PFSK-1 (cell line): ENCODE results near the gene ABLIM2.

Experiments used
- FOXP2 ChIP-seq: optimal IDR thresholded peaks from 2 replicates; pipeline ENCODE3; 2011; ENCODE audit warnings: borderline replicate concordance, control low read depth, inconsistent platforms; ENCODE audit not compliant: insufficient read depth; ENCODE audit errors: extremely low read length, extremely low read depth
- POLR2AphosphoS5 ChIP-seq: IDR thresholded peaks from 2 replicates; pipeline ENCODE4 v1.6.1; 2012; ENCODE audit warnings: low read depth, mild to moderate bottlenecking, control low read depth, low read length, moderate library complexity
- SIN3A ChIP-seq: IDR thresholded peaks from 2 replicates; pipeline ENCODE4 v1.6.1; 2012; ENCODE audit warnings: mild to moderate bottlenecking, low read length, moderate library complexity, borderline replicate concordance; ENCODE audit not compliant: insufficient read depth
- TAF1 ChIP-seq: IDR thresholded peaks from 2 replicates; pipeline ENCODE4 v1.6.1; 2012; ENCODE audit warnings: low read length, control low read depth, borderline replicate concordance; ENCODE audit not compliant: insufficient read depth
- TF ChIP-seq, protein P1 (sequence below), 2 experiments: IDR thresholded peaks; 2 replicates each; pipeline versions ENCODE4 v1.6.1 to v1.8.0; 2011 to 2012; ENCODE audit warnings: low read depth in 2 of 2, low read length in 2 of 2, control low read depth in 1 of 2, inconsistent platforms in 1 of 2, mild to moderate bottlenecking in 1 of 2, moderate library complexity in 1 of 2; ENCODE audit not compliant: insufficient read depth in 1 of 2

ABLIM2 gene

DNA sequence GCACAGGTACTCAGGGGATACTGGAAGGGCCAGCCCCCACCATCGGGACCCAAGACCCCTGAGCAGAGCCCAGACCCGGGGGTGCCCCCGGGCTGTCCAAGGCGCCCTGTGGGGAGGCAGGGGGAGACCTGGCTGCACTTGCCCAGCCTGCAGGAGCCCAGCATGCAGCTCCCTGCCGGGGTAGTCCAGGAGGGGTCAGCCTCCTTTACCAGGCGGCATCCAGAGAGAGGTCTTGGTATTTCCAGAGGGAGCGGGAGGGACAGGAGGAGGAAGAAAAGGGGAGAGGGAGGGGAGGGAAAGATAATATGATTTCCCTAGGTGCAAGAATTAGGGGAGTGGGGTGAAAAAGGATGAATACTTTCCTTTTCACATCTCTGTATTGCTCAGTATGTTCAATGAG is 97.5 kb downstream of the ABLIM2 start:
- no peak for TF ChIP-seq FOXP2
- TF ChIP-seq SIN3A: no peak
- TF ChIP-seq TAF1: no peak
- no peak for TF ChIP-seq POLR2AphosphoS5
- TF ChIP-seq, protein P1, sequence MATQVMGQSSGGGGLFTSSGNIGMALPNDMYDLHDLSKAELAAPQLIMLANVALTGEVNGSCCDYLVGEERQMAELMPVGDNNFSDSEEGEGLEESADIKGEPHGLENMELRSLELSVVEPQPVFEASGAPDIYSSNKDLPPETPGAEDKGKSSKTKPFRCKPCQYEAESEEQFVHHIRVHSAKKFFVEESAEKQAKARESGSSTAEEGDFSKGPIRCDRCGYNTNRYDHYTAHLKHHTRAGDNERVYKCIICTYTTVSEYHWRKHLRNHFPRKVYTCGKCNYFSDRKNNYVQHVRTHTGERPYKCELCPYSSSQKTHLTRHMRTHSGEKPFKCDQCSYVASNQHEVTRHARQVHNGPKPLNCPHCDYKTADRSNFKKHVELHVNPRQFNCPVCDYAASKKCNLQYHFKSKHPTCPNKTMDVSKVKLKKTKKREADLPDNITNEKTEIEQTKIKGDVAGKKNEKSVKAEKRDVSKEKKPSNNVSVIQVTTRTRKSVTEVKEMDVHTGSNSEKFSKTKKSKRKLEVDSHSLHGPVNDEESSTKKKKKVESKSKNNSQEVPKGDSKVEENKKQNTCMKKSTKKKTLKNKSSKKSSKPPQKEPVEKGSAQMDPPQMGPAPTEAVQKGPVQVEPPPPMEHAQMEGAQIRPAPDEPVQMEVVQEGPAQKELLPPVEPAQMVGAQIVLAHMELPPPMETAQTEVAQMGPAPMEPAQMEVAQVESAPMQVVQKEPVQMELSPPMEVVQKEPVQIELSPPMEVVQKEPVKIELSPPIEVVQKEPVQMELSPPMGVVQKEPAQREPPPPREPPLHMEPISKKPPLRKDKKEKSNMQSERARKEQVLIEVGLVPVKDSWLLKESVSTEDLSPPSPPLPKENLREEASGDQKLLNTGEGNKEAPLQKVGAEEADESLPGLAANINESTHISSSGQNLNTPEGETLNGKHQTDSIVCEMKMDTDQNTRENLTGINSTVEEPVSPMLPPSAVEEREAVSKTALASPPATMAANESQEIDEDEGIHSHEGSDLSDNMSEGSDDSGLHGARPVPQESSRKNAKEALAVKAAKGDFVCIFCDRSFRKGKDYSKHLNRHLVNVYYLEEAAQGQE (IDR thresholded peaks at IDR 0.05; ENCODE audit: insufficient read depth in 1 of 2, low read depth in 2 of 2, low read length in 2 of 2): no peak

DNA sequence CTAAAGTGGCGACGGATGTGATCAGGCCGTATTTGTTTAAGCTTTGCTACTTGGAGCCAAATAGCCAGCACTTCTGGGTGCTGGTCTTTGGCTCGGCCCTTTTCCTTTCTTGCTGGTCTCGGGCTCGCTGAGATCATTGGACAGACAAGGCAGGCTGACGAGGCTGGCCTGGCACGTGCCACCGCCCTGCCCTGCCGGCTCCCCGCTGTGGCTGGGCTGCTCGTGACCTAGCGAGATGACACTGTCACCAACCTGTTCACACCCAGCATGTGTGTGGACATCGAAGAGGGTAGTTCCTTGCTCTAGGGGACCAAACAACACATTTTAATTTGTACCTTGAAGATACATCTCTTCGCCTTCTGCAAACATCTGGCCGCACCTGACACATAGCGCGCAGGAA is 98.0 kb downstream of the ABLIM2 start:
- no peak for TF ChIP-seq POLR2AphosphoS5
- TF ChIP-seq, protein P1 (IDR thresholded peaks at IDR 0.05; ENCODE audit: insufficient read depth in 1 of 2, low read depth in 2 of 2, low read length in 2 of 2): no peak
- no peak for TF ChIP-seq TAF1
- TF ChIP-seq FOXP2: no peak
- no peak for TF ChIP-seq SIN3A

DNA sequence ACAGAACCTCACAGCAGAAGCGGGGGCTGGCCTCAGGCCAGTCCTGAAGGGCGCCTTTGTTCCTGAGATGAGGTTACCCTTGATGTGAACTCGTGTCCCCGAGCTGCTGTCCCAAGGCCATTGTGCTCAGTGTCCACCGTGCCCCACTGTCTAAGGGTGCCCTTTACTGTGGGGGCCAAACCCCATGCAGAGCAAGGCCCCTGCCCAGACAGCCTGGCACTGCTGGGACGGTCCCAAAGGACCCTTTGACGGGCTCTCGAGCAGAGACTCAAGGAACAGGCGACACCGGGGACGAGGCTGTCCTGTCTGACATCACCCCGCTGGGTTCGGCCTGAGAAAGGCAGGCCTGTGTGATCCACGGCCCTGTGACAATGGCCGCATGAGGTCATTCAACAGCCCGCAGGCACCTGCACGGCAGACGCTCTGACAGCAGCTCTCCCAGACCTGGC is 100.6 kb downstream of the ABLIM2 start:
- no peak for TF ChIP-seq SIN3A
- TF ChIP-seq POLR2AphosphoS5: no peak
- TF ChIP-seq TAF1: no peak
- TF ChIP-seq FOXP2: no peak
- TF ChIP-seq, protein P1 (IDR thresholded peaks at IDR 0.05; ENCODE audit: insufficient read depth in 1 of 2, low read depth in 2 of 2, low read length in 2 of 2): no peak

DNA sequence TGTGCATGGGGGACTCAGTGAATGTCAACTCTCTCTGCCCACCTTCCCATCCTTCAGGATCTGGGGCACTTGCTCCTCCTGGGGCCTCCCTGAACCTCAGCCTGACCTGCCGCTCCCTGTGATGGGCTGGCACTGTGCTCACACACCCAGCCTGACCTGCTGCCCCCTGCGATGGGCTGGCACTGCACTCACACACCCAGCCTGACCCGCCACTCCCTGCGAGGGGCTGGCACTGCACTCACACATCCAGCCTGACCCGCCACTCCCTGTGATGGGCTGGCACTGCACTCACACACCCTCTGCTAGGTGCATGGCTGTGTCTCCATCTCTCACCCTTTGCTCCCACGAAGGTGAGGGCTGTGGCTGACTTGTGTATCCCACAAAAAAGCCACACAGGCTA is 103.4 kb downstream of the ABLIM2 start:
- no peak for TF ChIP-seq FOXP2
- TF ChIP-seq, protein P1 (IDR thresholded peaks at IDR 0.05; ENCODE audit: insufficient read depth in 1 of 2, low read depth in 2 of 2, low read length in 2 of 2): no peak
- TF ChIP-seq POLR2AphosphoS5: no peak
- no peak for TF ChIP-seq TAF1
- TF ChIP-seq SIN3A: no peak
